ENCODE results near the gene ATAD2B. TPM values are rescaled to one million over a fixed set of nuclear protein-coding genes. Genes with fewer than 3 reads are reported as not detected.

Gene ATAD2B
- total and polyA plus RNA-seq, 12 donors = 3.4 to 26.7 (median 13.8) TPM

DNA sequence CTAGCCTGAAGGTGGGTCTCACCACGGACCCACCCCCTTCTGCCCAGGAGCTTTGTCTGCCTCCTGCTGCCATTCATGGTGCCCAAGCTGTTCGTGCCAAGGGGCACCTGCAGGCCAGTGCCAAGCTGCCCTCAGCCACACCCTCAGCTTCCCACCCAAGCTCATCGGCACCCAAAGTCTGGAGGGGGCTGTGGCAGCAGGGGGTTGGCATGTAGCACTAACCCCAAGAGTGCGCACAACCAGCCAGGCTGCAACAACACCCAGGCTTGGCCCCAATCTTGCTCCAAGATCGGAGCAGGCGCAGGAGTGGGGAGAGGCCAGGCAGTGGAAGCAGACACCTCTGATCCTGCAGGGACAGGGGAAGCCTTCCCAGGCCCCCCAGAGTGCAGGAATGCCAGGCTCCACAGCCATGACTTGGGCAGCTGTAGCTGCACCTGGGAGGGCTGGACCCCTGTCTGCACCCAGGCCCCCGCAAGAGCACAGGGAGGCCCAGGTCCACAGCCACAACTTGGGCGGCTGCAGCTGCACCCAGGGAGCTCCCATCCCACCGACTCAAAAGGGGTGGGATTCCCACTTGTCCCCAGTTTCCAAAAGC is 89.9 kb downstream of the ATAD2B start:
- intact Hi-C loops (cut with DNase I) = no loop called here
- WGBS, 4 donors = 95 to 100% (median 97%) methylated on average over 2 to 9 of the region's 9 CpGs
- TF ChIP-seq, protein P1, sequence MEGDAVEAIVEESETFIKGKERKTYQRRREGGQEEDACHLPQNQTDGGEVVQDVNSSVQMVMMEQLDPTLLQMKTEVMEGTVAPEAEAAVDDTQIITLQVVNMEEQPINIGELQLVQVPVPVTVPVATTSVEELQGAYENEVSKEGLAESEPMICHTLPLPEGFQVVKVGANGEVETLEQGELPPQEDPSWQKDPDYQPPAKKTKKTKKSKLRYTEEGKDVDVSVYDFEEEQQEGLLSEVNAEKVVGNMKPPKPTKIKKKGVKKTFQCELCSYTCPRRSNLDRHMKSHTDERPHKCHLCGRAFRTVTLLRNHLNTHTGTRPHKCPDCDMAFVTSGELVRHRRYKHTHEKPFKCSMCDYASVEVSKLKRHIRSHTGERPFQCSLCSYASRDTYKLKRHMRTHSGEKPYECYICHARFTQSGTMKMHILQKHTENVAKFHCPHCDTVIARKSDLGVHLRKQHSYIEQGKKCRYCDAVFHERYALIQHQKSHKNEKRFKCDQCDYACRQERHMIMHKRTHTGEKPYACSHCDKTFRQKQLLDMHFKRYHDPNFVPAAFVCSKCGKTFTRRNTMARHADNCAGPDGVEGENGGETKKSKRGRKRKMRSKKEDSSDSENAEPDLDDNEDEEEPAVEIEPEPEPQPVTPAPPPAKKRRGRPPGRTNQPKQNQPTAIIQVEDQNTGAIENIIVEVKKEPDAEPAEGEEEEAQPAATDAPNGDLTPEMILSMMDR (IDR thresholded peaks at IDR 0.05) = no peak
- no peak for TF ChIP-seq POLR2A (IDR thresholded peaks at IDR 0.05)

DNA sequence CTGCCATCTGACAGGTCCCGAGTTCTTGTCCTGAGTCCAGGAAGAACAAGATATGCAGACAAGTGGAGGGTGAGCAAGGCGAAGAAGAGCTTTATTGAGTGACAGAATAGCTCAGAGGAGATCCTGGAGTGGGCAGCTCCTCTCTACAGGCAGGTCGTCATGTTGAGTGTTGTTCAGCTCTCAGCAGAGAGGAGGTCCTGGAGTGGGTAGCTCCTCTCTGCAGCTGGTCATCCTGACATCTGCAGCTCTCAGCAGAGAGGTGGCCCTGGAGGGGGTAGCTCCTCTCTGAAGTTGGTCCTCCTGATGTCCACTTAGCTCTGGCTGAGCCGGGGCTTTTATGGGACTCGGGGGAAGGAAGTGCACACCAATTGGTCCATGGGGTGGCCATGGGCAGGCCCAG is 90.4 kb downstream of the ATAD2B start:
- H3K36me3 ChIP-seq (replicated peaks in 1 of 2) = no peaks in the 10 kb centered on the region

More for the DNA sequence above, 89.9 kb downstream of the ATAD2B start:
- H3K9me3 ChIP-seq (replicated peaks in 1 of 3) = no peaks in the 10 kb centered on the region
- no peaks in the 10 kb centered on the region for H3K4me1 ChIP-seq (replicated peaks in 1 of 2)
- H3K4me3 ChIP-seq = no peak overlapping the region
- no peak overlapping the region for H3K27ac ChIP-seq
- no peak for DNase-seq
- no peaks in the 10 kb centered on the region for H3K36me3 ChIP-seq (replicated peaks in 1 of 2)
- H3K27me3 ChIP-seq = no peaks in the 10 kb centered on the region

DNA sequence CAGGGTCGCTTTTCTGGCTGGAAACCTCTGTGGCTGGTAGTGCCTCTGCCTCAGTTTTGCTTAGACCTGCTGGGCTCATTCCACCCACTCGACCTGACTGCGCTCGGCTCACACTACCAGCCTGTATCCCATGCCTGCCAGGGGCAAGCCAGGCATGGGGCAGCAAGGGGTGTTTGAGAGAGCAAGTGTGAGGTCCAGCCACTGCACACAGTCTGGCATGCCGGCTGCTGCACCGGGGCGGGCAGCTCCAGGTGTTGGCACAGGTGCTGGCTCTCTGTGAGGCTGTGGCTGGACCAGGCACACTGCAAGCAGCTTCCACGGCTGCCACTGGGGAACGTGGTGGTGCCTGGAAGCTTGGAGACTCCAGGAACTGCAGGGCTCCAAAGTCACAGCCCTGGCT is 90.9 kb downstream of the ATAD2B start:
- H3K4me3 ChIP-seq = no peak overlapping the region

More for the DNA sequence above, 90.4 kb downstream of the ATAD2B start:
- WGBS, 4 donors = 93 to 98% (median 95%) methylated on average over 4 to 5 of the region's 5 CpGs
- intact Hi-C loops (cut with DNase I) = no loop called here
- Histone ChIP-seq H3K27me3 (no peaks in the 10 kb centered on the region), H3K27ac (no peak overlapping the region), H3K4me1 (replicated peaks in 1 of 2) (no peaks in the 10 kb centered on the region), H3K4me3 (no peak overlapping the region), H3K9me3 (replicated peaks in 1 of 3) (no peaks in the 10 kb centered on the region)
- DNase-seq = no peak
- TF ChIP-seq, protein P1 (IDR thresholded peaks at IDR 0.05) = no peak
- TF ChIP-seq POLR2A (IDR thresholded peaks at IDR 0.05) = no peak

DNA sequence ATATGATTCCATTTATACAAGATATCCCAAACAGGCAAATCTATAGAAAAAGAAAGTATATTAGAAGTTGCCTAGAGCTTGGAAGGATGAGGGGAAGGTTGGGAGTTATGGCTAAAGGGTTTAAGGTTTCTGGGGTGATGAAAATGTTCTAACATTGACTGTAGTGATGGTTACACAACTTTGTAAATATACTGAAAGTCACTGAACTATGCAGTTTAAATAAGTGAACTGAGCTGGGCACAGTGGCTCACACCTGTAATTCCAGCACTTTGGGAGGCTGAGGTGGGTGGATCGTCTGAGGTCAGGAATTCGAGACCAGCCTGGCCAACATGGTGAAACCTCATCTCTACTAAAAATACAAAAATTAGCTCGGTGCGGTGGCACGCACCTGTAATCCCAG is 91.5 kb downstream of the ATAD2B start:
- Histone ChIP-seq H3K4me3 (no peak overlapping the region), H3K4me1 (replicated peaks in 1 of 2) (no peaks in the 10 kb centered on the region), H3K27me3 (no peaks in the 10 kb centered on the region), H3K9me3 (replicated peaks in 1 of 3) (no peaks in the 10 kb centered on the region), H3K36me3 (replicated peaks in 1 of 2) (no peaks in the 10 kb centered on the region), H3K27ac (no peak overlapping the region)
- DNase-seq = no peak
- WGBS, 4 donors = 92 to 99% (median 98%) methylated on average over 5 of the region's 5 CpGs
- intact Hi-C loops (cut with DNase I) = no loop called here
- TF ChIP-seq, protein P1 (IDR thresholded peaks at IDR 0.05) = no peak
- no peak for TF ChIP-seq POLR2A (IDR thresholded peaks at IDR 0.05)

More for the DNA sequence above, 90.9 kb downstream of the ATAD2B start:
- Histone ChIP-seq H3K4me1 (replicated peaks in 1 of 2) (no peaks in the 10 kb centered on the region), H3K27me3 (no peaks in the 10 kb centered on the region), H3K36me3 (replicated peaks in 1 of 2) (no peaks in the 10 kb centered on the region), H3K9me3 (replicated peaks in 1 of 3) (no peaks in the 10 kb centered on the region), H3K27ac (no peak overlapping the region)
- no peak for DNase-seq
- intact Hi-C loops (cut with DNase I) = no loop called here
- no peak for TF ChIP-seq POLR2A (IDR thresholded peaks at IDR 0.05)
- TF ChIP-seq, protein P1 (IDR thresholded peaks at IDR 0.05) = no peak
- WGBS, 4 donors = 86 to 98% (median 96%) methylated on average over 4 to 9 of the region's 9 CpGs
